HG03135 (cell line): Measurements from ENCODE around the gene SLC7A6OS.
A peak's percentile ranks its signal among the peaks of the same experiment; 100 is the strongest.

Source experiments
- ATAC-seq: cut with Tn5 transposase; IDR thresholded peaks from one replicate; pipeline ENCODE4 v1.9.1; 2021; ENCODE audit warnings: mild to moderate bottlenecking, moderate library complexity; ENCODE audit not compliant: unreplicated experiment

SLC7A6OS gene

GRCh38 chr16:68282064-68282452 is 28.7 kb downstream of the SLC7A6OS start:
- no peak for ATAC-seq

- no peak for ATAC-seq
These were observed 29.2 kb downstream of the SLC7A6OS start for GRCh38 chr16:68281368-68282063.

- ATAC-seq, result no peak
These were observed 30.8 kb downstream of the SLC7A6OS start for GRCh38 chr16:68279726-68280558.

GRCh38 chr16:68276223-68276622 is 34.5 kb downstream of the SLC7A6OS start:
- ATAC-seq, result no peak

GRCh38 chr16:68275611-68276191 is 35.0 kb downstream of the SLC7A6OS start:
- no peak for ATAC-seq

GRCh38 chr16:68274441-68274840 is 36.3 kb downstream of the SLC7A6OS start:
- ATAC-seq, result no peak

GRCh38 chr16:68273896-68274295 is 36.9 kb downstream of the SLC7A6OS start:
- ATAC-seq, result no peak

- no peak for ATAC-seq
These were observed 37.3 kb downstream of the SLC7A6OS start for GRCh38 chr16:68273459-68273858.

GRCh38 chr16:68272507-68273209 is 38.1 kb downstream of the SLC7A6OS start:
- no peak for ATAC-seq

- ATAC-seq, result no peak
These were observed 40.4 kb downstream of the SLC7A6OS start for GRCh38 chr16:68270353-68270752.

- ATAC-seq, result no peak
These were observed 41.0 kb downstream of the SLC7A6OS start for GRCh38 chr16:68269793-68270192.

GRCh38 chr16:68267612-68268405 is 42.9 kb downstream of the SLC7A6OS start:
- no peak for ATAC-seq

GRCh38 chr16:68265078-68265920 is 45.4 kb downstream of the SLC7A6OS start:
- peak; percentile 8 for ATAC-seq

GRCh38 chr16:68264128-68265077 is 46.3 kb downstream of the SLC7A6OS start, which contains the start of gene SLC7A6:
Gene SLC7A6, plus strand, starts transcription at chr16:68264526. Its CDS starts 10,201 bp downstream, at chr16:68274727.
- ATAC-seq, result peak; percentile 56

- no peak for ATAC-seq
These were observed 47.1 kb downstream of the SLC7A6OS start for GRCh38 chr16:68263559-68264127.

- ATAC-seq, result no peak
These were observed 51.5 kb downstream of the SLC7A6OS start for GRCh38 chr16:68259007-68259825.
